H54 (cell line): ENCODE data around the gene SREBF1.
A peak's percentile ranks its signal among the peaks of the same experiment; 100 is the strongest.

Experiments
- DNase-seq: peaks from one replicate; pipeline ENCODE4 v3.0.0; 2011; ENCODE audit warnings: low spot score, mixed read lengths; ENCODE audit not compliant: insufficient read length
- FAIRE-seq: peaks from 3 replicates; lab custom pipeline; 2011; peaks lifted over from hg19 to GRCh38; lab: Jason Lieb, UNC
- POLR2A ChIP-seq: IDR thresholded peaks from 2 replicates; pipeline ENCODE4 v1.6.1; 2011; ENCODE audit warnings: low read depth, mild to moderate bottlenecking, low read length

The SREBF1 gene

GRCh38 chr17:17840751-17841591 lies 4.2 kb upstream of the SREBF1 start:
- no peak for TF ChIP-seq POLR2A
- FAIRE-seq, result no peak

GRCh38 chr17:17839791-17840707 lies 3.3 kb upstream of the SREBF1 start:
- TF ChIP-seq POLR2A, result peak; percentile 76
- FAIRE-seq (no peak), DNase-seq (peak; percentile 98)

More at GRCh38 chr17:17840751-17841591, 4.2 kb upstream of the SREBF1 start:
- no peak for DNase-seq

GRCh38 chr17:17837966-17838962 lies 1.5 kb upstream of the SREBF1 start:
- DNase-seq (no peak), FAIRE-seq (no peak)
- TF ChIP-seq POLR2A, result no peak

GRCh38 chr17:17837380-17837821 lies 615 bp upstream of the SREBF1 start:
- no peak for TF ChIP-seq POLR2A
- DNase-seq (no peak), FAIRE-seq (no peak)

- TF ChIP-seq POLR2A, result peak; percentile 95
- FAIRE-seq (peak; percentile 61), DNase-seq (peak; percentile 97)
Measured at GRCh38 chr17:17836250-17836817, 452 bp downstream of the SREBF1 start.

- FAIRE-seq, result no peak
- TF ChIP-seq POLR2A, result no peak
- DNase-seq, result no peak
Measured at GRCh38 chr17:17835415-17836249, 1.2 kb downstream of the SREBF1 start.

- FAIRE-seq (no peak), DNase-seq (no peak)
- no peak for TF ChIP-seq POLR2A
Measured at GRCh38 chr17:17834974-17835373, 1.8 kb downstream of the SREBF1 start.

- no peak for DNase-seq
- no peak for FAIRE-seq
- TF ChIP-seq POLR2A, result no peak
Measured at GRCh38 chr17:17833658-17834357, 3.0 kb downstream of the SREBF1 start.

- FAIRE-seq, result no peak
- no peak for DNase-seq
- TF ChIP-seq POLR2A, result no peak
Measured at GRCh38 chr17:17832032-17832363, 4.8 kb downstream of the SREBF1 start.

- TF ChIP-seq POLR2A, result no peak
- no peak for DNase-seq
- no peak for FAIRE-seq
Measured at GRCh38 chr17:17831208-17832031, 5.4 kb downstream of the SREBF1 start.
